A549 treated with CpdA at 1 μM for 4 hours (cell line): ENCODE measurements around the gene LRFN2. TPM values are rescaled to one million over a fixed set of nuclear protein-coding genes. Genes with fewer than 3 reads are reported as not detected.

Experiments
- total RNA-seq: library from RNA; stranded (reverse); fragments of 200-300 nt; extraction: Qiagen RNA extraction; gene quantifications from 5 replicates; pipeline ENCODE4 v1.2.3, GENCODE V29; 2022; ENCODE audit warnings: low read depth

LRFN2 gene
- total RNA-seq, result not detected in 5 replicates

DNA sequence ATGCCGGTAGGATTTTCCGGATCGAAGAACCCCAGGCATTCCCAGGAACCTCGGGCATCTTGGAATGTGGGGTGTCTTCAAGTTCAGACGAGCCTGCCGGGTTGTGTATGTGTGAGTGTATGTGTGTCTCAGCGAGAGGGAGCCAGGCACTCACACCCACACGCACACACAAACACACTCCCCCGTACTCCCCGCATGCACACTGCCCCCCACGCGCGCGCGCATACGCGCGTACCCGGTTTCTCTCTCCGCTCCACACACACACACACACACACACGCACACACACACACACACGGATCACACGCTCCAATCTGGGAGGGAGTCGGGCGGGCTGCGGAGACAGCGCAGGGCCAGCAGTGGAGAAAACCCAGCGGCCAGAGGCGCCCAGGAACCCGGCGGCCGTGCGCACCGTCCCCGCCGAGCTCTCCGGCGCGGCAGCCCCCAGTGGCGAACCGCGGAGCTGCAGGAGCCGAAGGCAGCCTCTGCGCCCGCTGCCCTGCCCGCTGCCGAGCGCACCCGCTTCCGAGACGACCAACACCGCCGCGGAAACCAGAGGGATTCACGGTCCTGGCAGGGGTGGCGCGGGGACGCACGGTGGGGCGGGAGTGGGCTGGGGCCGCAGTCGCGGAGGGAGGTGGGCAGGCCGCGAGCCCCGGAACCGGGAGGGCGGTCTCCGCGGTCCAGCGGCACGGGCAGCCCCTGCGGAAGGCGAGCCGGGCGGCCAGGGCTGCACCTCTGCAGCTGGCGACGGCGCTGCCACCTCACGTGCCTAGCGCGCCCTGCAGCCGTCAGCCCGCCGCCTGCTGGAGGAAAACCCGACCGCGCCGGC lies at the start of gene LRFN2:
Gene LRFN2, minus strand, starts transcription at position 125 of the 830 bp plus-strand sequence.

